A172 (cell line): Measurements from ENCODE around the gene ZEB2. TPM values are rescaled to one million over a fixed set of nuclear protein-coding genes. Genes with fewer than 3 reads are reported as not detected.

Experiments
- DNase-seq: peaks from one replicate; pipeline ENCODE4 v3.0.0-alpha.2; 2015; ENCODE audit warnings: low spot score
- total RNA-seq: library from RNA; depleted of rRNA; stranded (reverse); fragments of >200 nt; shearing (Covaris generic); gene quantifications from 2 replicates; pipeline ENCODE4 v1.2.3, GENCODE V29; 2014

Gene ZEB2
- total RNA-seq, 1 experiment from 2014 or later, result 35.0 TPM

DNA sequence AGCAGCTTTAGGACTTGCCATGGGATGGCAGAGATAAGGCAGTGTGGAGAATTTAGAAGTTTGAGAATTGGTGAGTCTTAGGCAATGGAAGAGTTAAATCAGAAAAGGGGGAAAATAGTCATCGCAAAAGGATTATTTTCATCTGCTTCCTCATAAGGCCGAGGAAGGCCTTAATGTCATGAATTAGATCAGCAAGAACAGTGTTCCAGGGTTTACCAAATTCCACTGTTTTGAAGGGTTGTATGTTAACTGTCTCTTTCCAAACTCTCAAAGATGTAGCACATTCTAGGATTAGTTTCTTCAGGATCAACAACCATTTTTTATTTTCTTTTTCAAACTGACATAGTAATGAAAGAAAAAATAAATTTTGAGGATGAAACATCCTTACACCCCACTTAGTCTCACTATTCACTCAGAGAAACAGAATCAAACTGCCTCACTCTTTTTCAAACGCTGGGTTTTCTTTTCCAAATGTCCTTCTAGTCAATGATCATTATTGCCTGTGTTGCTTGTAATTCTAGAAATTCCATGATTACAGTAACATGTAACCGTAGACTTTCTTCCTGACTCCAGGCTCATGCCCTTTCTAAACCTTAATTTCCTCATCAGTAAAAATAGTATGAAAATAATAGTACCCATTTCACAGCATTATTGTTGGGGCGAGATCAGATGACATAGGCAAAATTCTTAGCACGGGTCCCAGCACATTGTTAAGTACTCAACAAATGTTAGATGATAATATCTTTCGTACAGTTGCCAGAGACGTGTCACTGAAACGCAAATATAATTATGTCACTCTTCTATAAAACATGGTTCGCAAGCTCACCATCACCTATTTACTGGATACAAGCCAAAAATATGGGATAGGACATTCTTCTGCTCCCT is 23.6 kb downstream of the ZEB2 start:
- no peak for DNase-seq

DNA sequence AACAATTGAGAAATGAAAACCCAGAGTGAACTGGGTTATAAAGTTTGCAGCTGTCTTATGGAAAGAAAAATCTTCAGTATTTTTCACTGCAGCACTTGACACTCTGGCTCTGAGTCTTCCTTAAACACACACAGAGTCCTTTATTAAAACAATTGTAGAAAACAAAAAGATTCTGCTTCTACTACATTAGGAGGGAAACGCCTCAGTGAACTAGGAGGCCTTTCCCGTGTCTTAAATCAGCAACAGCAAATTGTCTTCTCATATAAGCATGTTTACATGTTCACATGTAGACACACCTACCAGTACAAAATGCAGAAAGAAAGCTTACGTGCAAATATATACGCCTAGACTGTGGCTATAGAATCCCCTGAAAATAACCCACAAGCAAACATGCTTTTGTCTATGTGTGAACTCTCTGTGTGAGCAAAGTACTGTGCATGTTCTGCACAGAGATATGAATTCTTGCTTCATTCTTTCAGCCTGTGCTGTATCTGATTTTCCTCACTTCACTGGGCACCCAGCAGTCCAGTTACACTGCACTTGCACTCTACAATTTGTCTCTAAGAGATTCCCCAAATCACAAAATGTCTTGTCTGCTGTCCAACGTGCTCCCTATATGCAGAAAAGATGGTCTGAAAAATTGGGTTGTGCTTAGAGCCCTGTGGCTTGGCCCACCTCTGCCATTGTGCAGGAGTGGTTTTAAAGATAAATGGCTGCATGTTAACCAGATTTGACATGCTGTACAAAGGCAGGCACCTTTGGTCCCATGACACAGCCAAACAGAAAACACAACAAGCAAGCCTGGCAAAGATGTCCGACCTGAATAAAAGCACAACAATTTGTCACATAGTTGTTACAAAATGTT is 24.5 kb downstream of the ZEB2 start:
- no peak for DNase-seq

DNA sequence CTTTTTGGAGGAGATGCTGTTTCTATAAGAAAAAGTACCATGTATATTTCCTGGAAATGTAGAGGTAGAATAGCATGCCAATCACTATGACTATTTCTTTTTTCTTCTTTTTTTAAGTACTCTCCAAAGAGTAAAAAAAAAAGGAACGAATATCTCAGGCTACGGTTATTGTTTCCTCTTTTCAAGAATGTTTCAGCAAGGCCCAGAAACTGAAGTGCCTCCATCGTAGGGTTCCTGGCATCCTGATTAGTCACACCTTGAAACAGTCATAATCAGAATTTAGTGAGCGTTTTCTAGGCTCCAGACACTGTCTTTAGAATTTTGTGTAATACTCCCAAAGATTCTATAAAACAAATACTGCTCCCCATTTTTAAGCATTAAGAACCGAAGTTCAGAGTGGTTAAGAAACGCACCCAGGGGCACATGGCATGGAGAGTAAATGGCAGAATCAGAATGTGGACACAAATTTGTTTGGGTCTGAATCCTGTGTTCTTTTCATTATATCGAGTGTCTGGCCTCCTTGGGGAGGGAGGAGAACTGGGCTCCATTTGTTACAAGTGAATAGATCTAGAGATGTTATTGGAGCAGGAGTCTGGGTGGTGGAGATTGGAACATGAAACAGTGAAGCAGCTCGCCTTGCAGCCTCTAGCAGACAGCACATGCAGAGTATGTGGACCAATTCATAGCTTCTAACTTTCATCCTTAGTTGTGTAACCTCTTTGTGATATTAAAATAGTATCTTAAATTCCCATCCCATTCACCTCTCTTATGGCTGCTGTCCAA is 26.7 kb downstream of the ZEB2 start:
- DNase-seq, result no peak

DNA sequence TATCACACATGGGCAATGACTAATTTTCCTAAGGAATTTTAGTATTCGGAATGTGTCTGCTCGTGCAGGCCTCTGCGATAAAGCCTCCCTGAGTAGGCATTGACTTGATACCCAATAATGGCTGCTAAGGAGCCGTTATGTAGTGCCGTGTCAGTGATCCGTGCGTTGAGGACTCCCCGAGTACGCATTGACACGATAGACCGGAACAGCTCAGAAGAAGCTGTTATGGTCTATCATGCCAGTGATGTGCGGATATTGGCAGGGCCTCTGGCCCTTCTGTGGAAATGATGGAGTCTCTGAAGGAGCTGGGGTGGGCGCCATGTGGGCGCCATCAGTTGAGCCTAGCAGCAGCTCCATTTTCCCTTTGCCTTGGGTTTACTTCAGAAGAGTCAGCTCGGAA is 29.1 kb downstream of the ZEB2 start:
- no peak for DNase-seq

DNA sequence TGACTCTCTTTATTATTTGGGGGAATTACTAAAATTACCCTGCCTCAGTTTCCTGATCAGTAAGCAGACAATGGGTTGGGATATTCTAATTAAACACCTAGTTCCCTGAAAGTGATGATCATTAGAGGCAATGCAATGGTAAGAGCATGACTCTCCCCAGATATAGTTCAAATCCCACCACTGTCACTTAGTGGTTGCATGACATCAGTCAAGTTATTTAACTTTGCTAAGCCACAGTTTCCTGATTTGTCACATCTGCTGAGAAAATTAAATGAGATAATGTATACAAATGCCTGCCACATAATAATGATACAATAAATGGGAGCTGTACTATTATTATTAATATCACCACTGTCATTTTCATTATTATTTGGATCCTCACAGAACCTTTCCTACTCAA is 29.9 kb downstream of the ZEB2 start:
- no peak for DNase-seq

DNA sequence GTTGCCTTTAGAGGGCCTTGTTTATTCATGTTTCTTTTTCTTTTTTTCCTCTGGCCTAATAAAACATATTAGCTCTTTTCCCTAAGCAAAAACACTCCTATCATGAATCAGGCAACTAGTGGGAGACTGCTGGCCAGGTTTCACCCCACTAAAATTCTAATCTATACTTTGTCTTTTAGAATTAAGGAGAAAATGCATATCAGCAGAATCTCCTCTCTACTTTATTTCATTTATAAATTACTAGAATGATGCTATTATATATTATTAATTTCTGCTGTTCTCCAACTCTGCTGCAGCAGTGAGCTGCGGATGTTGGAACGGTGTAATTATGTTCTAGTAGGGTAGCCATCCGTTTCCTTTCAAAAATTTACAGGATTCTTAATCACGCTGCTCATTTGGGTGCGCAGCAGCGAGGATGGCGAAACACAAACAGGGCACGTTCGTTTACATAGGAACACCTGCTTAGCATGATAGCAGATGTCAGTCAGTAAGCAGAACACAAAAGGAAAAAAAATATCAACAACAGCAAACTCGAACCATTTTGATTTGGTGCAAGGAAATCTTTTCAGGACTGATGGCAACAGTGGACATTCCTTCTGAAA is 30.5 kb downstream of the ZEB2 start:
- DNase-seq, result no peak

DNA sequence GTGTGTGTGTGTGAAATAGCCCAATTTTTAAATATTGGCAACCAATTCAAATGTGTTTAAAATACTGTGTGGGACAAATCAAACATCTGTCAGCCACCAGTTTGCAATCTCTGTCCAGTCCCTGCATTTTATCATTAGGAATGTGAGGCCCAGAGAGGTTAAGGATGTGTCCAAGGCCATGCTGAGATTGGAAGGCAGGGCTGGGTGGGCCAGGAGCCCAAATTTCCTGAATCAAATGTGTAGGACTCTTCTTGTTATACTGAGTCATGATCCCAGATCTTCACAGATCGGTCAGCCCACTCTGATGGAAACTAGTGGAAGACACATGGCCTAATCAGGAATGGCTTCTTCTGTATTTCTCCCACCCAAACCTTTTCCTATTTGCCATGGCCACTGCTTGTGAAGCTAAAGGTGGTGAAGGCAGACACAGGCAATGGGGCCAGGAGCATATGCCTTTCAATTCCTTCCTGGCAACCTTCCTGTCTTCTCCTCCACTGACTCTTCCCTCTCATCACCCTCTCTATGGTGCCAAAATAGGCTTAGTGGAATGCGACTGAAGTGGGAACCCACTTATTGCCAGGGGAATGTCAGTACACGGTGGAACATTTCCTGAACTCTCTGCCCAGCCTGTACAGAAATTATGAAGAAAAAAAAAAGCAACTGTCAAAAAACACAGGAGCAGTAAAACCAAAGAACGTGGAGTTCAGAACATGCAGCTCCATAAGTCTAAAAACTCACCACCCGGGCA is 35.5 kb downstream of the ZEB2 start:
- no peak for DNase-seq

DNA sequence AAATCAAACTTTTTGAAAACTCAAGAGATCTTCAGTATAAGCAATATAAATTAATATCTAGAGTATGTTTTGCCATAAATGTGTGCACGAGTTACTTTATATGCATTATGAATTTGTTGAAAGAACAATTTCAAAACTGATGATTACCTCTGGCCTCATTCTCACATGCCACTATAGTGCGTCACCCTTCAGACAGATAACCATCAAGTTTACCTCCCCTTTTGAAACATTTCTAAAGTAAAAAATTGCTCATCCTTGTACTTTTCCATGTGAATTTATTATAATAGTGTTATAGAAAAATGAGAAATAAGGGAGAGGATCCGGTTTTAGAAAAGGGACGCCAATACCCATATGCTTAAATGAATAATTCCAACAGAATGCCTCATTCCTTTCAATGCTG is 38.3 kb downstream of the ZEB2 start:
- no peak for DNase-seq

DNA sequence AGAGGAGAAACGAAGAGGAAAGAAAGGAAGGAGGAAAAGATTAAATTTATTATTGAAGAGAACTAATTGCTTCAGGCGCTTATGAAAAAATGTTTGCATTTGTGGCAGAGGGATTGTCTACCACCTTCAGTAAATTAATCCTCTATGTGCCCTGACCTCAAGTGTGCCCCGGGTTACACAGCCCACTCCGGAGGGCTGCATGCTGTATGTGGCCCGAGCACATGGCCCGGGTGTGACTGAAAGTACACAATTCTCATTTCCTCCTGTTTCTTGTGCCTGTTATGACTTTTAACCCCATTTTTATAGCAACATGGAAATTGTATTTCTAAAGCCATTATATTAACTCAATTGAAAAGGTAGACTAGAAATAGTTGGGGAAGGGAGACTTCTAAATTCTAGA is 38.8 kb downstream of the ZEB2 start:
- no peak for DNase-seq

DNA sequence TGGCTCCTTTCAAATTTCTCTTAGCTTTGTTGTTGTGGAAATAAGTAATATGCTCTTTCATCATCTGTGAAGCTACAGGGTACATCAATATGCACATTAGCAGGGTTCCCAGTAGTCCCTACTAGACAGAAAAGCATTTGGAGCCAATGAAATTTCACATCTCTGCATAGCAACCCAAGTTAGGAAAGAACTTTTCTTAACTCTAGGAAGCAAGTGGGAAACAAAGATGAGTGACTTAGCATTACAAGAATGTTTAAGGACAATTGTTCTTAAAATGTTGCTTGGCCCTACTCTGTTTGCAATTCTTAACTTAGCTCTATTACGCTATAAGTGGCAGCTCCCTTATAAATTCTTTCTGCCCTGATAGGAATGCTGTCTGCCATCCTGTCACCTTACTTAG is 39.6 kb downstream of the ZEB2 start:
- no peak for DNase-seq

DNA sequence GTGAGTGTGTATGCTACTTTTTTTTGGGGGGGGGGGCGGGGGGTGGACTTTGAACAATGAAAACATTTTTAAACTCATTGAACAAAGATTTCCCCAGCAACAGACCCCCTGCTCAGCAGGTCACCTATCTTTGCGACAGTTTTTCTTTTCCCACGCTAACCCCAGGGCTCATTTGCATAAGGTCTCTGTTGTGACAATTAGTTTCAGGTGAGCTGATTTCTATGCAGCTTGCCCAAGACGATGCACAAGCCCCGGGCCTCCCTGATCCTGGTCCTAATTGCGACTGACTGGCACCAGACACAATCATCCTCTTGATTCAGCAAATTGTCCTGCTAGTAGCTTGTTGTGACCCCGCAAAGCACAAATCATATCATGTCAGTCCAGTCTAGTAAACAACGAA is 40.3 kb downstream of the ZEB2 start:
- no peak for DNase-seq

DNA sequence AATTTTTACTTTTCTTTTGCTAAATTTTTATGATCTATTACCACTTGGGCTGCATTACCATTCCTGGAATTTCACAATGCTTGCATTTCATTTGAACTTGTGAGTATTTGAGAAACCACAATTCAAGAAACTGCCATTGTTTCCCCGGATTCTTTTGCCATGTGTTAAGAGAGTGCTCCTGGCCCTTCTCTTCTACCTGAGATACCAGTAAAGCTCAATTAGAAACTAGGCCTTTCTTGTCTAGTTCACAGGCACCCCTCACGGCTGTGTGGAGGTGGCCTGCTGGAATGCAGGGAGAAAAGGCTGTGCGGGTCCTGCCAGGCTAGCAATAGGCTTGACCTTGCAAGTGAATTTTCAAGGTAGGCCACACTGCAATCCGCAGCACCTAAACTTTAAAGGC is 40.8 kb downstream of the ZEB2 start:
- no peak for DNase-seq

DNA sequence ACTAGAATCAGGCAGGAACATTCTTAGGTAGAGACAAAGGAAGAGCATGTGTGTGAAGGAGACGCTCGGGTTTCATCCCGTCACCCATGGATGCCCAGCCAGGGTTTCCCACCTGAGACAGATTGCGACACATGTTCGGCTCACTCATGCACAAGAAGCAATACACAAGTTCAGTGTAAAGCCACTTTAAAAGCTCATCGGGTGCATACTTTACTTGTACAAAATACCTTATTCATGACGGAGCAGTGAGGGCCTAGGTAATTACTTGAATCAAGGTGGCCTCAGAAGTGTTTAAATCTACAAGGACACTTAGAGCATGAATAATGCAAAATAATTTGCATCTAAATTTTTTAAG is 42.0 kb downstream of the ZEB2 start:
- DNase-seq, result no peak

DNA sequence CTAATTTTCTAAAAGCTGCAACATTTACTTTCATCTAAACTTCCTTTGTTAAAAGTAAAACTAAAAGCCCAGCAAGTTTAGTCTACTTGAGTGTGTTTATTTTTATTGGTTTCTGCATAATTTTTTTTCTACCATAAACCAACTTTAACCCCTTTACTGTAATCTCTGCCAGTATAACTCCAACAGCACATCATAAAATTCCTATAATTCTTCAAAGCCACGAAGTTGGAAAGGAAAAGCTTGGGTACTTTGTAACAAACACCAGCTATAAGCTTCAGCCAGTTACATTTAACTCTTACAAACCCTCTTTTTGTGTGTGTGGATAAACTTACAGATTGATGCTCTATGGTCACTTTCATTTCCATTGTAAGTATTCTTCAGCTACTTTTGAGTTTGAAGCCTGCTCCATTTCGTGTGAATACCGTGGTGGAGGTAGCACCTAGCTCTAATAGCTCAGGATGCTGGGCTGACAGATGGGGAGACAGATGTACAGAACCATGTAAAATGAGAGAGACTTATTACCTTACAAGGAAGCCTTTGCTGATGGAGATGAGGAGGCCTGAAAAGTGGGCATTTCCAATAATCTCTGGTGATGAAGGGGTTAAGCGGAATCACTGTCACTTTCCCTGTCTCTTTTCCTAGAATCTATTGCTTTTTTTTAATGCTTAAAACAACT is 42.5 kb downstream of the ZEB2 start:
- DNase-seq, result no peak

DNA sequence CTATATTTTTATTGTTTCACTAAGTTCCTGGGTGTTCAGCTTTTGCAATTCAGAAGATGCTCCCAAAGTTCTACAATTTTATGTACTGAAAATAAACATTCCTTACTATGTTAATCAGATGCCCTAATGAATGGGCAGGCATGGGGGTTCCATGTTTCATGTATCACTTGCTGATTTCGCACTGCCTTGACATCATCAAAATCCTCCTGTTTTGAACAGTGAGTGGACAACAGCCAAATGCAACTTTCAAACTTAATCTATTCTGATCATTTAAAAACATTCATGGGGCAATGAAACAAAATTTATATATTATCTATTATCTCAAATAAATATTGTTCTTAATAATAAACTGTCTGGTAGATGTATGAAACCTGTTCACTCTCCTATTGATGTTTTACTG is 43.2 kb downstream of the ZEB2 start:
- no peak for DNase-seq

DNA sequence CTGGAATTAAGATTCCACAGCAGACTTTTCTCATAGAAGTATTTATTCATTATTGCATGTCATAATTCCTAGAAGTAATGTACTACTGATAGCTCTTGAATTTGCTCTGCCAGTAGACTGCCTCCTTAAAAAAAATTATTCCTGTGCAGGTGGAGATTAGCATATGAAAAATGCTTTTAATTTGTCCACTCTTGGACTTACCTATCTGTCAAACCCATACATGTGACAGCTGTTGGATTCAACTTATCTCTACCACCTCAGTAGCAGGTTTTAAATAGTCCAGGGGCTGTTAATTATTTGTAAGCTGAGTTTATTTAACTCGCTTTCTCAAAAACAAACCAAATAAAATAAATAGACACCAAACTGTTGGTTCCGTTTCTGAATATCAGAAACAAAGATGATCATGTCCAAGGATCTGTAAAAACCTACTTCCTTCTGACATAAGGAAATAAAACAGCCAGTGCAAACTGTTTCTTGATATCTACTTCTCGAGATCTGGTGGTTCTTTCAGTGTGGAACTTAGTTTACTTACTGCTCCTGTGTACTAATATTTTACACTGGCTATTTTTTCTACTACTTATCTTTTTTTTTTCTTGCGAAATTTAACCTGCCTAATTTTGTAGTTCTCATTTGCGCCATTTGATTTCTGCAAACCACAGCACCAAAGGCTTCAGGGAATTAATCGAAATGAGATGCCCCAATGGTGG is 44.2 kb downstream of the ZEB2 start:
- DNase-seq, result no peak

DNA sequence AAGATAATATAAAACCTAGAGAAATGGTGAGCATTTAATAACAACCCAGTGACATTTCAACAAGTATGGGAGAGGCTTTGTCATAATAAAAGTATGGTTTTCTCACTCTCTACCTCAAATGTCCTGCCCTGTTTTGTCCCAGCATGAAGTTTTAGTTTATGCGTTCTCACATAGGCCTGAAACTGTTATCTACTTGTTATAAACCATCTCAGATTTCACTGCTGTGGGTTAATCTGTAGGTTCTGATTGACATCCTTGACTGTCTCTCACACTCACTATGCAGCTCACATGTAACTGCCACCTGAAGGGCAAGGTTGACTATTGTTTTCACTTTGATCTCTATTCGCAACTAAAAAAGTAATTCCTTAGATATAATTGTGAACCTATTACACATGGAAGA is 44.9 kb downstream of the ZEB2 start:
- no peak for DNase-seq

DNA sequence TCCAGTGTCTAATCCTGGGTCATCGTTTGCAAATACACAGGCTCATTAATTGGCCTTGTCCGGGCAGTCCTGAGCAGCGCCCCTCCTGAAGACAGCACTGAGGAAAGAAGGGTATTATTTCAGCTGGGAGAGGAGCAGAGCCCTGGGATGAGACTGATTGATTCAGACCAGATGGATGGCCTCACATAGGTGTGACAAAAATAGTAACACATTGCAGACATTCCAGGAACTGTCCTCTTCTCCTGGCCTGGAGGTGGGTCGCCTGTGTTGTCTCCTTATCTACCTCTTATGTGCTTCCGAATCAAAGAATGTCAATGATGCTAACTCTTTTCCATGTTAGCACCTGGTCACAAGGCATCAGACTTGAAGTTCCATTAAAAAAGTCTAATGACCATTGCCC is 45.9 kb downstream of the ZEB2 start:
- DNase-seq, result no peak

DNA sequence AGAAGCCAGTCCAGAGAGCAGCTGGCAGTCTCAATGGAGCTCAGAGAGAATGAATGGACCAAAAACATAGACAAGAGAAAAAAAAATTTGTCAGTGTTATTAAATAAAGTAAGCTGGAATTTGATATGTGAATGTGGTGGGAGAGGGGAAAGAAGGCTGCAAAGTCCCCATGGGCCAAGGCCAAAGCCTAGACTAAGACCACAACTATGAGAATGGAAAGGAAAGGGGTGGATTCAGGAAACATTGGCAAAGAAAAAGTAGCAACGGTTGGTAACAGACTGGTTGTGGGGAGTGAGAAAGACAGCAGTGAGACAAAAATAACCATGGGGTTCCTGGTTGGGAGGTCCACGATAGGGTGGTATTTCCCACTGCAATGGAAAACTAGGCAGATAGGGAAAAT is 47.0 kb downstream of the ZEB2 start:
- DNase-seq, result no peak

DNA sequence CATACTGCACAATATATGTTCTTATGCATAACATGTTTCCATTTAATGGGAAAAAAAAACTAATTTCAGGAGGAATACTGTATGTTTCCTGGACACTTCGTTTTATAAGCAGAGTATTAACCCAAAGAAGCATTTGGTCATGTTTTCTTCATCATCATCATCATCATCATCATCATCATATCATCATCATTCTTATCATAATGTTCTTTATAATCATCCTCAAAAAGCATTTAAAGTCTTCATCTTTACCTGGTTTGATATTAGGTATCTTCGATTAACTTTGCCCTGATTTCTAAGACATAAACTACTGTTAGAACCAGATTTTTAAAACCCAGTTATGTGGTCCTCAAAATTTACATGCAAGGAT is 47.9 kb downstream of the ZEB2 start:
- DNase-seq, result no peak
